HL-60/S4 (cell line): ENCODE measurements around the gene ARHGEF6.
"Not testable (repeated sequence)": the region's sequence is repeated elsewhere in the genome, so short reads cannot be mapped to it uniquely, and the experiment has no call there.

Source experiments
- in situ Hi-C: fragments of 300-500 bp; cut with MboI; formaldehyde crosslinking; loops from 2 replicates; pipeline ENCODE4 v1.14.3; 2022; ENCODE audit warnings: low sequenced_read_pairs

ARHGEF6 gene

DNA sequence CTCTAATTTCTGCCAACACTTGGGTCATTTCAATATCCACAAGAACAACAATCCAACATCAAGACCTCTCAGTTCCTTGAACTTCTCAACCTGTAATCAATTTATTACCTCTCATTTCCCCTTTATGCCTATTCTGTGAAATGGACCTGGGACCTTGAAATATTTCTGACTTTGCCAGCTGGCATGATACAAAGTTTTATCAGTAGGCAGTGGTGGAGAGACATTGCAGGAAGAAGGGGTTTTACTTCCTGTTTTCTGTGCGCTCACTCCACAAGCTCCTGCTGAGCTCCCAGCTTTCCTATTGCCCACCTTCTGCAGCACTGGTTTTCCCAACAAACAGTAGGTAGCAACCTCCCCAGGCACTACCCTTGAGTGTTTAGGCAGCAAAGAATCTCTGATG lies 3.5 kb upstream of the ARHGEF6 start:
- in situ Hi-C loops, result no loop called here

DNA sequence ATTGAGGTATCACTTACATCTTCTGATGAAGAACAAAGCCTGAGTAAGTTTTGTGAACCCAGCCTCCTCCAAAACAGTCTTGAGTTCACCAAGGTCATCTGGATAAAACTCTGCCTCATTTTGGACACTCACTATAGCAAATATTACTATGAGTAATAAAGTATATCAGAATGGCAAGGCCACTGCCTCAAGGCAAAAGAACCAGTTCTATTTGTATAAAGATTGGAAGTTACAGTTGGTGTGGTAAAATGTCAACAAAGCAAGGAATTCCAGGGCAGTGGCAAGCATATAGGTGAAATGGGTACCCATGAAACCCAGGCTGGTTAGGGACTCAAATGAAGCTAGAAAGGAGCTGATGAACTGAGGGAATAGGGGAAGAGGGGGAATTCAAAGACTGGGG lies 2.4 kb upstream of the ARHGEF6 start:
- in situ Hi-C loops, result no loop called here

DNA sequence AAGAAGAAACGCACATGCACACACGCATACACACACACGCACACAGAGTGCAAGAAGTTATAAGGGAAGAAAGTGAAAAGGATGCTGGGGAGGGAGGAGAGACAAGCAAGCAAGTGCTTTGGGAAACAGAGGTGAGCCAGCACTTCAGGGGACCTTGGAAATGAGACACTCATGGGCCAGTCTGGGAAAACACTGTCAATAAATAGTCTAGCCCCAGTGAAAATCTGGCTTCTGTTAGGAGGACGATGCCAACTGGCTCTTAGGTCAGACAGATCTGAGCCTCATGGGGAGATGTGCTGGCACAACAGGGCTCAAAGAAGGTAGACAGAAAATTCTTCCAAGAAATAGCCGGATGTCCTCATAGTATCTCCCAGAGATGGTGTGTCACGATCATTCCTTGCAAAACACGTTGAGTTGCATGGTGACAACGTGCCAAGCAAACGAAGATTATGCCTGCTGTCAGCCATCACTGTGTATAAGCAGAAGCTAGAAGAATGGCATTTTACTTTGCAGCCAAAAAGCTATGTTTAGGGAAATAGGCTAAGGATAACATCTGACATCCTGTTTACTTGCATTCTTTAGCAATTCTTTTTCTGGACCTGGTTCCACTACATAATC lies 557 bp upstream of the ARHGEF6 start:
- in situ Hi-C loops, result no loop called here

DNA sequence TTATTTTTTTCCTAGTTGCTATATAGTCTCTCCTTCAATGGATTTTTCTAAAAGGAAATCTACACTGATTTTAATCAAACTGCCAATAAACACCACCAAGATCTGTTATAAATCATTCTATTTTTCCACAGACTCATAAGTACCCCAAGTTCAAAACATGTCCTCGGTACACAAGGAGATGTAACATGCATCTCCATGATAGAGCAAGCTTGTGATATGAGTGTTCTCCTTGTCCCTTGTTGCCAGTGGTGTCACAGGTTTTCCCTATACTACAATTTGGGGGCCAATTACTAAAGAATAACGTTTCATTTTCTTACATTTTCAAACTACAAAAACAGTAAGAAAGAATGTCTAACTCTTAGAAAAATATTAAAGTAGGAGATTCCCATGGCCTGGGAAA lies 491 bp downstream of the ARHGEF6 start:
- in situ Hi-C loops, result no loop called here

DNA sequence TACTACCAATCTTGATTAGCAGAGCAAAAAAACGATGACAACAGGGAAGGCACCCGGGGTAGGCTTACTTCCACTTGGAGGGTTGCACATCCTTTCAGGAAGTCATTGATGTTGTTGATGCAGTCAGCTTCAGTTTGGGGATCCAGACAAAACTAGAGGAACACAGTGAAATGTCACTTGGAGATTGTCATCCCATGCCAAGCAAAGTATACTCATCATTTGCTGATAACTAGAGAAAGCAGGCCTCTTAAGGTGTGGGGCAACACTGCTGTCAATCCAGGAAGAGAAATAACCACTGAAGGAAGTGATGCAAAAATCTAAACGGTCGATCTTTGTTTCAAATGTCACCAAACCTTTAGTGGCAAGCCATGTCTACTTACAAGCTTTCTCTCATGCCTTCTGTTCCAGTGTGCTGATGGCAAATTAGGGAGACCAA lies 1.4 kb downstream of the ARHGEF6 start:
- in situ Hi-C loops, result no loop called here

DNA sequence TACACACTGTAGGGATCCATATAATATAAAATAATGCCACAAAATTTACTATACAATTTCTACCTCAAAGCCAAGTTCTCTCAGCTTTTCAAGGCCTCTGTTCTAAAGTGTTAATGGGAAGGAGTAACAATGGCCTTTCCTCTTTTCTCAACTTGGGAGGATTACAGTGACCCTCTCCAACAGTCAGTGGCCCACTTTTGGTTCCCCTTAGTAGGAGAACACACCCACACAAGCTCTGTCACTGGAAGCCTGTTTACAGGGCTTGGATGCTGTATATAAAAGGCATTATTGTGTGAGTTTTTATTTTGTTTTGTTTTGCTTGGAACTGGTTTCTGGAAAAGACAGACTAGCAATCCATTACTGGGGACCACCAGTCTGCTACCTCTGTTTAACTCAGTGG lies 1.8 kb downstream of the ARHGEF6 start:
- in situ Hi-C loops, result no loop called here

DNA sequence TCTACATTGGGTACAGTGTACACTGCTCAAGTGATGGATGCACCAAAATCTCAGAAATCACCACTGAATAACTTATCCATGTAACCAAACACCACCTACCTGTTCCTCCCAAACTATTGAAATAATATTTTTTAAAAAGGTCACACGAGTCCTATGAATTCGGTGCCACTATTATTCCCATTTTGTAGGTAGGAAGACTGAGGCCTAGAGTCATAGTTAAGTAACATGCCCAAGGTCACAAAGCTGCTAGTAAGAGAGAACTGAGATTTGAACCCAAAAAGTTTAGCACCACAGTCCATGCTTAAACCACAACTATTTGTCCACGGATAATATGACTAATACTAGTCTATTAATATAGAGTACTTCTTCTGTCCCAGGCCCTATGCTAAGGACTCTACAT lies 2.7 kb downstream of the ARHGEF6 start:
- in situ Hi-C loops, result no loop called here

DNA sequence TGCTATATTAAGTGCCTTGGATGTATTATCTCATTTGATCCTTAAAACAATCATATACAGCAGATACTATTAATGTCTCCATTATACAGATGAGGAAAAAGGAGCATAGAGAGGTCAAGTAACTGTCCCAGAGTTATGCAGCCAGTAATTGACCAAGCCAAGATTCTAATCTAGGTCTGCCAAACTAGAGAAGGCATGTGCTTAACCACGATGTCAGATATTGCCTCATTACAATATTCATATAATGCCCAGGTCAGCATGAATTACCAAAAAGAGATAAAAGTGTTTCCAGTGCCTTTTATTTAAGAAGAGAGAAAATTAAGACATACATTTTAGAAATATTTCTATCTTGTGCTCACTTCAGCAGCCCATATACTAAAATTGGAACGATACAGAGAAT lies 7.1 kb downstream of the ARHGEF6 start:
- in situ Hi-C loops, result no loop called here

DNA sequence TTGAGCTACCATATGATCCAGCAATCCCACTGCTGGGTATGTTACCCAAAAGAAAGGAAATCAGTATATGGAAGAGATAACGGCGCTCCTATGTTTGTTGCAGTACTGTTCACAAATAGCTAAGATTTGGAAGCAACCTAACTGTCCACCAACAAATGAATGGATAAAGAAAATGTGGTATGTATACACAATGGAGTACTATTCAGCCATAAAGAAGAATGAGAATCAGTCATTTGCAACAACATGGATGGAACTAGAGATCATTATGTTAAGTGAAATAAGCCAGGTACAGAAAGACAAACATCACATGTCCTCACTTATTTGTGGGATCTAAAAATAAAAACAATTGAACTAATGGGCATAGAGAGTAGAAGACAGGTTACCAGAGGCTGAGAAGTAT lies 8.9 kb downstream of the ARHGEF6 start:
- in situ Hi-C loops, result not testable (repeated sequence)

DNA sequence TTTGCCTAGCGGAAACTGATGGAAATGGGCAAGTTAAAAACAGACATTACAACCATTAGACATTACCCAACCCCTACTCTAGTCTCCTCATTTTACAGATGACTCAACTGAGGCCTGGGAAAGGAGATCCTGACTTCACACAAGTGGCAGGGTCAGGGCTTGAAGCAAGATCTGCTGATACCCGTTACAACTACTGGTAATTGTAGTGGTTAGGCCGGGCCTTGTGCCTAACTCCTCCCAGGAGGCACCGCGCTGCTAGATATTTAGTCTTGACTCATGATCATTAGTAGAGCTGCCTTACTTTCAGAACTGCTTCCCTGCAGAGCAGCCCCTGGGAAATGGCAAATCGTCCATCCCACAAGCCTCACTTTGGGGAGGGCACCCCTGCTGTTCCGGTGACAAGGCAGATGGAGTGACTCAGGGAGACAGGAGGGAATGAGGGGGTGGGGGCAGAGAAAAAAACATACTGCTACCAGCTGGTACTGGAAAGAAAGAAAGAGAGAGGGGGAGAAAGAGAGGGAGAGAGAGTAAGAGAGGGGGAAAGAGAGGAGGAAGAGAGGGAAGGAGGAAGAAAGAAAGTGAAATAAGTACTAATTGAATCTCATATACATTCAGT lies 12.2 kb downstream of the ARHGEF6 start:
- in situ Hi-C loops, result no loop called here

DNA sequence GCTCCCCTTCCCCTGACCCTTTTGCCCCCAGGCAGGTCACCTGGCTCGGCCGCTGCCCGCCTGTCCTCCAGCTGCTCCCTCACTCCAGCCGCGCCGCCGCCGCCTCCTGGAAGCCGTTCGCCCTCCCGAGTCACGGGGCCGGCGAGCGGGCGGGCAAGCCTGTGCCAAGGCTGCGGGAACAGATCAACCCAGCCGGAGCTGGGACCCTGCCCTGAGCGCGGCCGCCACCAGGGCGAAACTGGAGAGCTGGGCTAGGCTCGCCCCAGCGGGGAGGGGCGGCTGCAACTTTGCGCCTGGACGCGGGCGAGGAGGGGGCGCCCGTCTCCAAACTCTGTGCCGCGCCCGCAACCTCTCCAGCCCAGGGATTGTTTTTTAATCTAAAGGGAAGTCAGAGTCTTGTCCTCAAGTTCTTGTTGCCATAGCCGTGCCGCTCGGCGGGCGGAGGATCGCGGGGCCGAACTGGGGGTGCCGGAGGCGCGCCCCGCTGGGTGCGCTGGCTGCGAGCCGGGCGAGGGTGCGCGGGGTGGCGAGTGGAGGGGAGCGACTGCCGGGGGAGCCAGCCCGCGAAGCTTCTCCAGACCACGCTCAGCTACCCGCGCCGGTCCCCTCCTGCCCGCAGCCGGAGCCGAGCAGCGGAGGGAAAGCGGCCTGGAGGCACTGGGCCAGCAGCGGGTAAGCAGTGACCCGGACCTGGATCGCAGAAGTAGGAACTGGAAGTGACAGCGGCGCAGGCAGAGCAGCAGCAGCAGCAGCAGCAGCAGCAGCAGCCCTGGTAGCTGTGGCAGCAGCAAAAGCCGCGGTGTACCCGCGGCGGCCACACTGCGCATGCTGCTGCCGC lies 13.4 kb downstream of the ARHGEF6 start:
- in situ Hi-C loops, result no loop called here

DNA sequence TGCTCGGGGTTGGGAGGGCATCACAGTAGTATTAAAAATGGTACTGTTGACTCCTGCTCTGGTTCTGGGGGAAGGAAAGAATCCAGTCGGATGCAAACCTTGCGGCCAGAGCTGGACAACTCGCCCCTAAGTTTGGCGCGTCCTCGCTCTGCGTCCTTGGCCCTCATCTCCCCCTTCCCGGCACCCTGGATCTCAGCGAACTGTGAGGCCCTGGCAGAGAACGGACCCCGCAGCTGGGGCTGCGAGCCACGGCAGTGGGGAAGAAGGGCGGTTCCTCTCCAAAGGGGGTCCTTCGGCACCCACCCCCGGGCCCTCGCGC lies 14.0 kb downstream of the ARHGEF6 start:
- in situ Hi-C loops, result no loop called here

DNA sequence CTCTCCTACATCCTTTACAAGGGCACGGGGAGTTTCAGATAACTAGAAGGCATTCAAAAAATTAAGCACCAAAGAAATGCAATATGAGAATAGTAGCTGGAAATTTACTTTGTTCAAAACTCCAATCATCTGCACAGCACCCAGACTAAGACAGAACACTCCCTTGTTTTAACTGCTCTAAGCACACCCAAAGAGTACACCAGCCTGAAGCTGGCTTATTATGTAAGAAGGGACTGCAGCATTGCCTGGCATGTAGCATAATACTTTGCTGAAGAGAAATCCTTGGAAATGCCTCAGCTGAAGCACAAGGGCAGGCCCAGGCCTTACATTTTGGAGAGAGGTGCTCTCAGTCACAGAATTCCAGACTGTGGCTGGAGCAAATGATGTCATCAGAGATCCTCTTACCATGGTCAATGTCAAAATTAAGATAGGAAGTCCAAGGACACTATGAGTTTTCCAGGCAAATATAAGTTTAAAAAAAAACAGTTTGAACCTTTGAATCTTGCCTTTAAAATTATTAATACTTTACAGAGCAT lies 14.8 kb downstream of the ARHGEF6 start:
- in situ Hi-C loops, result no loop called here

DNA sequence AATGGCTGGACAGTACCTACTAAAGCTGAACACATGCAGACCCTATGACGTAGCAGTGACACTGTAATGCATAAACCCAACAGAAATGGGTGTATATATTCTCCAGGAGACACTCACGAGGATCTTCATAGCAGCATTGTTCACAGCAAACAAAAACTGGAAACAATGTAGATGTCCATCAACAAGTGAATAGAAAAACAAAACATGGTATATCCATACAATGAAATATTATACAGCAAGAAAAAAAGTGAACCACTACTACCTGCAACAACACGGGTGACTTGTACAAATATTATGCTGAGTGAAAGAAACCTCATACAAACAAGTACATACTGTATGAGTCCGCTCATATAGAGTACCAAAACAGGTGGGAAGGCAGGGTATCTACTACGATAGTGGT lies 16.5 kb downstream of the ARHGEF6 start:
- in situ Hi-C loops, result no loop called here

DNA sequence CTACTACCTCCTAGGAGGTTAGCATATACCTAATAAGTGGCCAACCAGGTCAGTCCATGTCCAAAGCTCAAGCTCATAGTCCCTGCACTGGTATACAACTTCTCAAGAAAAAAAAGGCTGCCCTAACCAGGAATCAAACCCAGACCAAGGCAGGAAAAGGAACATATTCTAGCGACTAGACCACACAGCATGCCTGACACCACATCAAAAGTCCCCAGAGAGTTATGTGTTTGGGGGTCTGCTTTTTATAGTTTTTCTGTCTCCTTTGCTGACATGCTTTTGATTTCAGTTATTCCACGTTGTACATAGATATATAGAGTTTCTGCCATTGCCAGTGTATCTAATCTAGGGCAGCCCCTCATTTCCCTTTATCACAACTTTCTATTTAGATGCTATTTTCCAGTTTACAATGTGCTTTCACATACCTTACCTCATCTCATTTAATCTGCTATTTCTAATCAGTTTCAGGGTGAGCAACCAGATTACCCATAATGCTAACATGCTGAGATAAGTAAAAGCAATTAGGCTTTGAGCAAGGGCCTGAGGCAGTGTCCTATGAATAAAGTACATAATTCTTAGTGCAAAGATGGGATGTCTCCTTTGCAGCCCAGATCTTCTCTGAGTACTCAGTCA lies 17.8 kb downstream of the ARHGEF6 start:
- in situ Hi-C loops, result no loop called here

DNA sequence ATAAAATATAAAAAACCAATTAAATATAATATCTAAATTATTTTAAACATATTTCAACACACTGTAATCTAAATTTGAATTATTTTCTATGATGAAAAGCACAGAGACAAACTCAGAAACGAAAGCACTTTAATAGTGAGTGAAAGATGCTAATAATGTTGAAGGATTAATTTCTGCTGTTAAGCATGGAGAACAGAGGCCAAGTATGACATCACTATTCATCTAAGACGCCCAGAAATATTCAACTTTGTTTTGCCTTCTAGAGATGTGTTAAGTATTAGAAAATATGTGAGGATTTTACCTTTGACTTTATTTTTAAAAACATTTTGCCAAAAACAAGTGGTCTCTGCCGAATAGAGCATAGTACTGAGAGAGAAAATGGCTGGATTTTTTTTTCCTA lies 19.3 kb downstream of the ARHGEF6 start:
- in situ Hi-C loops, result no loop called here

DNA sequence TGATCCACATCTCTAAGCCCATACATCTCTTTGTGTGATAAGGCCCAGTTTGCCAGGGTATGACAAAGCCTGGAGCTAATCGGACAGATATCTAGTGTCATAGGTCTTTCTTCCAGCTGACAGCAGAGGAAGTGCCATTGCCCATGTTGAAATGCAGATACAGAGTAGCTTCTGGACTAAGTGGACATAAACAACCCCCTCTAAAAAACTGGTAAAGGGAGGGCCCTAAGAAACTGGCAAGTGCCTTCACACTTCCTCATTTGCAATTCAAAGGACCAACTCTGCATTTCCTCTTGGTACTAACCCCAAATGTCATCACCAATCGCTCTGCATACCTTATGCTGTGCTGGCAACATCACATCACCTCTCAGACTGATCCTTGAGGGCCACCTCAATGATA lies 20.8 kb downstream of the ARHGEF6 start:
- in situ Hi-C loops, result no loop called here

DNA sequence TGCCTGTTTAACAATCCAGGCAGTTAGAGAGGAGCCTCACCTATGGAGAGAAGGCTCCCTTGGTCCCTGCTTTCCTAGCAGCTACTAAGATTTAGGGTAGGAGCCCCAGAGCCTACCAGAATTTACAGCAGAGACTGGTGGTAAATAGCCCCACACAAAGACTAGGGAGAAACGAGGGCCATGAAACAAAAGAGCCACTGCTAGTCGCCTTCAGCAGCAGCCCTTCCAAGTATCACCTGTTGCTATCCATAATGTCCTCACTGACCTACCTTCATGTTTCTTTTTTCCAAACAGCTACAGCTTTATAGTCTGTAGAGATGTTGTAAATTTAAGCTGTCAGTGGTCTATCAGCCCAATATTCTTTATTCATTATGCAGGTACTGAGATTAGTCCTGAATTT lies 25.3 kb downstream of the ARHGEF6 start:
- in situ Hi-C loops, result no loop called here

DNA sequence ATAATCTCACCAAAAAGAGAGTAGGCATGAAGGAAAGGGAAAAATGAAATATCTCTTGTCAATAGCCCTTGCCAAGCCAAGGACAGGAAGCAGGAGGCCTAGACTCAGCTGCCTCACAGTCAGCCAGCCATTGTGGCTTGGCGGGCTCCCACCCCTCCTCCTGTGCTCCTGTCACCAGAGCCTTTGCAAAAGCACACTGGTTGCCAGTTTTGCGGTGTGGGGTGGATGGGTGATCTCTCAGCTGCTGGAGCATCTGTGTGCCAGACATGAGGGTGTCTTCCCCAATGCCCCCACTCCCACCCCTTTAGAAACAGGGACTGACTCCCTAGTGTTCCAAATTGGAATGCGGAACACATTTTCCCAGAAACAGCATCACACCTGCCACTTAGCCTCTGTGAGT lies 26.1 kb downstream of the ARHGEF6 start:
- in situ Hi-C loops, result no loop called here

DNA sequence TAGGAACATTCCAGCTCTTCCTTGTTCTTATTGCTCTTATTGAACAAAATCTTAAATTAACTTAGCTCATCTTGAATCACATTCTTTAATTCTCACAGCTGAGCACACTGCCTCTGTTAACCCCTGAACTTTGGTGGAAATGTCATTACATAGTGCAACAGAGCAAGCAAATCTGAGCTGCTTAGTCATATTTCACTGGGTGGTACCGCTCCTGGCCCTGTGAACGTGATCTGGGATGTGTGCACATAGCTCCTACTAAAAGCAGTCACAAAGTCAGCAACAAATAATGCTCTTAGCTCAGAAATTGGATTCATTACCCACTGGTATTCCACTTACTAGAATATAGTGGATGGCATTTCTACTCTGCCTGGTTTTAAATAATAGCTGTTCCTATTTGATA lies 27.9 kb downstream of the ARHGEF6 start:
- in situ Hi-C loops, result no loop called here

DNA sequence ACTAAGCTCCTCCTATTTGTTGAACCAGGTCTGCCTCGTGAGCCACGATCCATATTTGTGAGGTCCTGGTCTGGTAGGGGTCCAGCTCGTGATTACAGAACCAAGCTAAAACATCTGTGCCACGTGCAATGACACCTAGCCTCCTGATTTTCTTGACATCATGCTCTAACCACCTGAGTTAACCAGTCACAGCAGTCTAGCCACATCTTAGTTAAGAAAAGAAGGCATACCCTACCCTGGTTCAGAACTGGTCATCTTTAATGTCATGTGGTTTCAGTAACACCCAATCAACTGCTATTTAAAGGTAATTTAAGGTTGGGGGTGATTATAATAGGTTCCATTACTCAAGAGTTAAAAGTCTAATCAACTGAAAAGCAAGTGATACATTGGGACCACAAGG lies 28.4 kb downstream of the ARHGEF6 start:
- in situ Hi-C loops, result no loop called here

DNA sequence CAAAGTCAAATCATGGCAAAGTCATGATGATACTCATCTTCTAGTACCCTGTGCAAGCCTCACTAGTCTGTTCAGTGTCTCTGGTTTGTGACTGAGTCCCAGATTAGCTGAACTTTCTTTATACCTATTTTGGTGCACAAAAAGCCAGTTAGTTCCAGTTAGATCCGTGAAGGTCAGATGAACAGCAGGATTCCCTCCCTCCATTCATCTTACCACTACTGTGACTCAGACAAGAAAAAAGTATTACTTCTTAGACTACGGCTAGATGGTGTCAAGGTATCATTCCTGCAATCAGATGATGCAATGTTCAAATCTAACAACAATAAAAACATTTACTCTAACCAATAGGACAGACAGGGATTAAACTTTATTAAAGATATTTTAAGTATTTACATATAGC lies 30.4 kb downstream of the ARHGEF6 start:
- in situ Hi-C loops, result no loop called here
